Left cardiac atrium (tissue), 4 donors: ENCODE measurements around the gene ASIC1. TPM values are rescaled to one million over a fixed set of nuclear protein-coding genes. Genes with fewer than 3 reads are reported as not detected.
"Not testable (repeated sequence)": the region's sequence is repeated elsewhere in the genome, so short reads cannot be mapped to it uniquely, and the experiment has no call there.

ENCODE experiments used
- ATAC-seq, 2 donors: fragments of 200-7000 bp; cut with Tn5 transposase; one replicate each; pipeline ENCODE4 v1.9.1; 2020; ENCODE audit warnings: mild to moderate bottlenecking in 2 of 2, moderate library complexity in 2 of 2
- DNase-seq: peaks from one replicate; pipeline ENCODE4 v3.0.0-alpha.2; 2020
- intact Hi-C, 2 donors: fragments of 100-400 bp; cut with DNase I; formaldehyde crosslinking; loops; one replicate each; pipeline versions ENCODE4 v1.14.1 to v1.15.1; 2022 to 2023
- long read RNA-seq: library from polyadenylated mRNA; unstranded; transcript quantifications from one replicate; pipeline ENCODE4 v2.0.0, GENCODE V29; 2021
- total RNA-seq, 2 donors: library from RNA; stranded (reverse); fragmentation: NEBNext Ultra II Directional; extraction: Animal tissue kit (Norgen Biotek cat#: 25700); gene quantifications; one replicate each; pipeline ENCODE4 v1.2.1, GENCODE V29; 2021
- donor health status: DM: no; HTN: yes; CAD: no.
- donor health status: DM: no; HTN: yes; CAD: no; lungs with severe emphysema.
- donor health status: DM: yes; HTN: yes; CAD: no.
- donor health status: Dilated cardiomyopathy.

ASIC1 gene
- total RNA-seq, result 1 to 10 TPM; 1.2 to 4.1 TPM
- long read RNA-seq, result 0 reads

DNA sequence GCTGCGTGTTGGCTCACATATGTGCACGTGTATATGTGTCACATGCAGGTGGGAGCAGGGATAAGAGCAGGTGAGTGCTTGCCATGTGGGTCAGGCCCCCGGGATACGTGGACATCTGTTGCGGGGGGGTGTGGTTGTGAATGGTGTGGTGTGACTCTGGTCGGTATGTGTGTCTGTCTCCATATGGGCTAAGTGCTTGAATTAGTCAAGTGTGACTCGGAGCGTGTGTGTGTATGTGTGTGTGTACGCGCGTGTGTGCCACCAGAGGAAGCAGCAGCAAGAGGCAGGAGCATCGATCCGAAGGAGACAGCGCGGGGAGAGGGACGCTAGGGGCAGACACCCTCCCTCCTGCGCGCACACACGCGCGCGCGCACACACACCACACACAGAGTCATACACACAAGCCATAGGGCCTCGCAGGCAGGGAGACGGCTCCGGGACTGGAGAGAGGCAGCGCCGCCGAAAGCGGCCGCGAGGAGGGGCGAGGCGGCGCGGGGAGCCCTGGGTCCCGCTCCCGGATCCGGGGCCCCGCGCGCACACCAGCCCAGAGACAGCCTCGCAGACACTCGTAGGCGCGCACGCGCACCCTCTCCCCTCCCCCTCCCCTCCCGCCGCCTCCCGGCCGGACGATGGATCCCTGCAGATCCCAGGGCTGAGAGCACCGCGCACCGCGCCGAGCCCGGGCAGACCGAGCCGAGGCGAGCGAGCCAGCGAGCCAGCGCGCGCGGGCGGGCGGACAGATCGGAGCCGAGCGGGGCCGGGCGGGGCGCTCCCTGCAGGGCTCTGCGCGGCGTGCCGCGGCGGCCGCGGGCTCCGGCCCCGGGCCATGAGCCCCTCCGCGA is at the start of gene ASIC1:
Gene ASIC1, plus strand, starts transcription at position 597 of the 842 bp plus-strand sequence. CDS start 1,171 bp downstream, outside the sequence.
- DNase-seq (peak; percentile 76), ATAC-seq (peak; percentile 82 to 84)
- intact Hi-C loops, result loop anchor here (2.0 to 5.0 kb wide), 2 partner anchors 90 kb away; no protein-coding TSS in a partner anchor

- DNase-seq (no peak), ATAC-seq (no peak)
- intact Hi-C loops, result no loop called here
These were observed 43.8 kb upstream of the ASIC1 start for GRCh38 chr12:50013361-50014147.

DNA sequence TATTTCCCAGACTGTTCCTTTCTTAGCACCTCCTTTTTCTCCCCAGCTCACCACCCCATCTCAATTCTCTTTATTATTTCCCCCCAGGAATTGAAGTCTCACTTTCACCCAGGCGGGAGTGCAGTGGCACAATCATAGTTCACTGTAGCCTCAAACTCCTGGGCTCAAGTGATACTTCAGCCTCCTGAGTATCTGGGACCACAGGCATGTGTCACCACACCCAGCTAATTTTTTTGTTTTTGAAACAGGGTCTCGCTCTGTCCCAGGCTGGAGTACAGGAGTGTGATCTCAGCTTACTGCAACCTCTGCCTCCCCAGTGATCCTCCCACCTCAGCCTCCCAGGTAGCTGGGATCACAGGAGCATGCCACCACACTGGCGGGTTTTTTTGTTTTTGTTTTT is 43.1 kb upstream of the ASIC1 start:
- intact Hi-C loops, result no loop called here
- DNase-seq, result no peak
- no peak for ATAC-seq

DNA sequence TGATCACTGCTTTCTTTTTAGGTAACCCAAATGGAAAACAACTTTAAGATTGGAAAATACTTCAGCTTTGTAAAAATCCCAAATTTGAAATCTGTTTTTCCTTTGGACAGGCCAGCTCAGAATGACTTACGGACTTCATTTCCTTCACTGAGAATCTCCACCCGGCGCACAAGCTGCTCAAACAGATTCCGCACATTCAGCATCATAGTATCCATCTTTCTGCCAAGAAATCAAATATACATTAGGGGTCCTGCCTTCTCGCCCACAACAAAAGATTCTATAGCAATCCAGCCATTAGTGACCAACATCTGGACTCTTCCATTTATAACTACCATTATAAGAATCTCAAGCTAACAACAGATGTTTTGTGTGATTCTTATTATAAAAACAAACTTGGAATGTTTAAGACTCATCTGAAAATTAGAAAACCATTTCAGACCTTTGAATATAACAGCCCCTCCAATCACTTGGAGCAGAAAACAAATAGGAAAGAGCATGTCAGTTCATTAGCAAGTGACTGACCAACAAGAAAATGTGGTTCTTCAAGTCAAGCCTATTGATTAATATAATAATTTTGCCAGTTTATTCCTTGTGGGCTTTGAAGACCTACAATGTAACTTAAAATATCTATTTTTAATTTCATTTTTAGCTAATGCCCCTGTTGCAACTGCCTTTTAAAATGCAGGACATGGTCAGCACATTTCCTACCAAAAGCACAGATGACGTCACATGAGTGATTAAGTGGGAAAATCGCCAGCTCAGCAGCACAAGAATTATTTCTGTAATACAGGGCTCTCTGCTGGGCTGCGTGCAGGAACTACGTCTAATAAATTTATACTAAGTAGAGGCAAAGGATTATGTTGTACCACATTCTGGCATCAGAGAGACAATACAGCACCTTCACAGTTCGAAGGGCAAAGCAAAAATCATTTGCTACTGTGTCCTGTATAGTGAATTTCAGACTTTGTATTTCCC is 40.6 kb upstream of the ASIC1 start:
- intact Hi-C loops, result no loop called here
- DNase-seq (peak; percentile 70), ATAC-seq (peak; percentile 81 to 85)

DNA sequence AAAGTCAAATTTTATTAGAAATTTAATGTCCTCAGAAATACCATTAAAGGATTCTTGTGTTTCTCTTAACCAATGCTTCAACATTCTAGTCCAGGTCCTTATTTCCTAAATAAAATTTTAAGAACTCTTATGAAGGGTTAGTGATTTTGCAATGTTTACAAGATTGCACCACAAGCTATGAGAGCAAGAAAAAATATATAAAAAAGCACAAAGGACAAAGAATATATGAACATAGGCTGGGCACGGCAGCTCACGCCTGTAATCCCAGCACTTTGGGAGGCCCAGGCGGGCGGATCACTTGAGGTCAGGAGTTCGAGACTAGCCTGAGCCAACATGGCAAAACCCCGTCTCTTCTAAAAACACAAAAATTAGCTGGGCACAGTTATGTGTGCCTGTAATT is 39.8 kb upstream of the ASIC1 start:
- ATAC-seq (peak; percentile 22 to 32), DNase-seq (no peak)
- intact Hi-C loops, result no loop called here

GRCh38 chr12:50018154-50018553 is 39.2 kb upstream of the ASIC1 start:
- intact Hi-C loops, result no loop called here
- no peak for ATAC-seq
- DNase-seq, result no peak

- no peak for DNase-seq
- peak; percentile 81 to 86 for ATAC-seq
These were observed 38.4 kb upstream of the ASIC1 start for GRCh38 chr12:50018968-50019367.

GRCh38 chr12:50019524-50019923 is 37.9 kb upstream of the ASIC1 start:
- ATAC-seq, result no peak
- intact Hi-C loops, result no loop called here
- no peak for DNase-seq

More at GRCh38 chr12:50018968-50019367, 38.4 kb upstream of the ASIC1 start:
- intact Hi-C loops, result no loop called here

GRCh38 chr12:50021031-50021430 is 36.4 kb upstream of the ASIC1 start:
- DNase-seq (no peak), ATAC-seq (no peak)
- intact Hi-C loops, result no loop called here

DNA sequence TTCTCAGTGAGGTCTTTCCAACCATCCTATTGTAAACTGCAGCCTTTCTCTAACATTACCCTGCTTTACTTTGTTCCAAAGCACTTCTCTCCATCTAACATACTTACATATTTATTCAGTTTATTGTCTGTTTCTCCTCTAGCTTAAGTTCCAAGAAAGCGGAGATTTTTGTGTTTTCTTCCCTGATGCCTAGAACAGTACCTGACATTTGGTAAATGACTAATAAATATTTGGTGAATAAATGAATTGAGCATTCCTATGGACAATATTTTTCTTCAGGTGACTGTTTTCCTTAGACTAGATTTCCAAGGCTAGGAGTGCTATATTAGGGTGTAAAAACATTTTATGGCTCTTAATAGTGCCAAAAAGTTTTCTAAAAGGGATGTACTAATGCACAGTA is 34.5 kb upstream of the ASIC1 start:
- ATAC-seq (no peak), DNase-seq (no peak)
- intact Hi-C loops, result no loop called here

- ATAC-seq, result no peak
- intact Hi-C loops, result no loop called here
- DNase-seq, result no peak
These were observed 33.2 kb upstream of the ASIC1 start for GRCh38 chr12:50024227-50024626.

DNA sequence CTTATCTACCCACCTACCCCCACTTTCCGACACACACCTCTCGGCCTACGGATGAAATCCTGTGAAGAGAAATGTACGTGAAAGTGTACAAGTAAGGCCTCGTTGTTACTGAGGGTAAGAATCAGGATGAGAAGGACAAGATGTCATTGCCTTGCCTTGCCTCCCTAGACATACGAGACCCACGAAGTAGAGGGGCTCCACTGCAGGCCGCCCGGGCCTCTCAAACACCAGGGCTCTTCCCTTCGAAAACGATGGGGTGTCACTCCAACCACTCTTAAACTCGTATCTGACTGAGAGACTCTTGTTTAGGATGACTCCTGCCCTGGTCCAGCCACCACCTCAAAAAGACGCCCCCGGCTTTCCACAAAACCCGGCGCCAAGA is 32.6 kb upstream of the ASIC1 start:
- peak in 1 of 2 donors; percentile 24 for ATAC-seq
- DNase-seq, result no peak
- intact Hi-C loops, result no loop called here

DNA sequence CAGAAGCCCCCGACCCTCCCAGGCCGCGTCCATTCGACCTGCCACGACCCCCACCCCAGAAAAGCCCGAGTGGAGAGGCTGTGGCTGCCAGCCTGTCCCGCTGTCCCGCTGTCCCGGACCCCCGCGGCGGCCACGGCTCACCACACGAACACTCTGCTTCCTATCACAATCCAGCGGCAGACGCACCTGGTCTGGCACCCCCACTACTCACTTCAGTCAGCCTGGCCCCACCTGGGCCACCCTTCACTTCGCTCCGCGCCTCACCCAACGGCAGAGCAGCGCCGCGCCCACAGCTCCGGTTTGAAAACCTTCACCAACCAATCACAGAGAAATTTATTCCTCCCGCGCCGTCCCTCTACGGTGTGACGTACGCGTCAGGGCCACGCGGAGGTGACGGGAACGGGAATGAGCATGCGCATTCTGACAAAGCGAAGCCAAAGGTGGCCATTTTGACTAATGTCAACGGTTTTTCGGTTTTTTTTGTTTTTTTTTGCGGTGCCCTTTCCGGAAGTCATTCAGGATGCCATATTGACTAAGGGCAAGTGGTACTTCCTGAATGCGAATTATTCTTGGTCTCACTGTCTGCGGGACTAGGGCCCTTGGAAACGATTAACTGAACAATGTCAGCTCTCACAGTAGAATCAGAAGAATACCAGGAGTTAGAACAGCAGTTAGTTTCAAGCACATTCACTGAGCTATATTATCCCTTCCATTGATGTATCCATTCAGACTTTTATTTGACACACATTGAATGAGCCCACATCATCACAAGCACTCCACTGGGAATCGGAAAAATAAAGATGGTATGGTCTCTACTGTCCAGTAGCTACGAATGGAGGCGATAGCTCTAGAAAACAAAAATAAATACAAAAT is 32.0 kb upstream of the ASIC1 start, which contains the start of gene RACGAP1:
Gene RACGAP1, minus strand, starts transcription at position 308 of the 873 bp plus-strand sequence. CDS start 8,779 bp downstream, outside the sequence.
- intact Hi-C loops, result no loop called here
- ATAC-seq (peak; percentile 99), DNase-seq (peak; percentile 96)

DNA sequence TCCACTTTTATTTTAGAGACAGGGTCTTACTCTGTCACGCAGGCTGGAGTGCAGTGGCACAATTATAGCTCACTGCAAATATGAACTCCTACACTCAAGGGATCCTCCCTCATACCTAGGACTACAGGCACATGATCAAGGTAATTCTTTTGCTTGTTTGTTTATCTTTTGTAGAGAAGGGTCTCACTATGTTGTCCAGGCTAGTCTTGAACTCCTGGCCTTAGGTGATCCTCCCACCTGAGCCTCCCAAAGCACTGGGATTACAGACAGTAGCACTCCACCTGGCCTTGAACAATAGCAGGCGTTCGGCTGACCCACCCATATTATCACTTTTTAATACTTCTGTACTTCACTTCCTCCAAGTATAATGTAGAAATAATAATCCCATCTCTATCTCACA is 30.7 kb upstream of the ASIC1 start:
- intact Hi-C loops, result no loop called here
- ATAC-seq (no peak), DNase-seq (no peak)

DNA sequence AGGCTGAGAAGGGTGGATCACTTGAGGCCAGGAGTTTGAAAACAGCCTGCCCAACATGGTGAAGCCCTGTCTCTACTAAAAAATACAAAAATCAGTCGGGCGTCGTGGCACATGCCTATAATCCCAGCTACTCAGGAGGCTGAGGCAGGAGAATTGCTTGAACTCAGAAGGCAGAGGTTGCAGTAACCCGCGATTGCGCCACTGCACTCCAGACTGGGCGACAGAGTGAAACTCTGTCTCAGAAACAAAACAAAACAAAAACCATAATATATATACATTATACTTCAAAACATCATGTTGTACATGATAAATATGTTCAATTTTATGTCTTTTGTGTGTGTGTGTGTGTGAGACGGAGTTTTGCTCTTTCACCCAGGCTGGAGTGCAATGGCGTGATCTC is 26.9 kb upstream of the ASIC1 start:
- DNase-seq, ATAC-seq, intact Hi-C loops: not testable (repeated sequence)

DNA sequence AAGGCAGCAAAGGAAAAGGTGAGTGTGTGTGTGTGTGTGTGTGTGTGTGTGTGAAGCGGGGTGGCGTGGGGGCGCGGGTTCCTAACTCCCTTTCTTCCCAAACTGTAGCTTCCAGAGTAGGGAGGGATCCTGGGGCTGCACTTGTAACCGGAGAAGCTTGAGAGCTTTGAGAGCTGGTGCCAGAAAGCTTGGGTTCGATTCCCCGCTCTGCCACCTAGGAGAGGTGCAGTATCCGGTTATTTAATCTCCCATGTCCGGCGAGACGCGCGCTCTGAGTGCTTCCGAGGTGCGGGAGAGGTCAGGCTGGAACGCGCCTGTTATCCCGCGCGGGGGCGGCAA is 24.9 kb upstream of the ASIC1 start:
- intact Hi-C loops, result no loop called here
- ATAC-seq (peak in 1 of 2 donors; percentile 51), DNase-seq (no peak)

DNA sequence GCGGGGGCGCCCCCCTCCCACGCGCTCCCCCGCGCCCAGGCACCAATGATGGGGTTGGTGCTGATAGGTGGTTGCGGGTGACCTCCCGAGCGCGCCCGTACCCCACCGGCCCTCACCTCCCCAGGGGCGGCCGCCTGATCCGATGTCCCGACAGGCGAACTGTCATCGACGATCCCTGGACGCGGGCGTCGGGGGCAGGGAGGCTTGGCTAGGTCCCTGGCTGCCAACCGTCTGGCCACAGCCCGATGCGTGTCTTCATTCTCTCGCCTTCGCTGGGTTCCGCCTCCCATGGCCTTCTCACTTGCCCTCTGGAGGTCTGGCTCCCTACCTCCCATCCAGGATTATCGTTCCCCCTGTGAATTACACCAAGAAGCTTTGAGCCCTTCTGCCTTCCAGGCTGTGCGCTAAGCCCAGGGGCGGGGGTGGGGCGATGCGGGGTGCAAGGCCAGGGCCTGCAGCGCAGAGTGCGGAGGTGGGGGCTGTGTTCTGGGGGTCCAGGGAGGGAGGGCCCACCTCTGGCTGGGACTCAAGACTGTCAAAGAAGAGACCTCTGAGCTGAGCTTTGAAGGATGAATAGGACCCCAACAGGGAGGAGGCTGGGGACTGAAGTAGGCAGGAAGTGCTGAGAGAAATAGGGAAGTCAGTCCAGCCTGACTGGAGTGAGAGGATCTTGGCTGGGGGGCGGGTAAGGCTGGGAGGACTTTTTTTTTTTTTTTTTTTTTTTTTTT is 24.4 kb upstream of the ASIC1 start:
- intact Hi-C loops, result no loop called here
- no peak for DNase-seq
- peak; percentile 44 to 82 for ATAC-seq
